SKM-1 (cell line): ENCODE results near the gene GATM.
"Not testable (repeated sequence)": the region's sequence is repeated elsewhere in the genome, so short reads cannot be mapped to it uniquely, and the experiment has no call there.

ENCODE experiments used
- DNase-seq: peaks from one replicate; lab custom pipeline; 2025; ENCODE audit not compliant: unreplicated experiment; lab: John Stamatoyannopoulos, UW

Gene GATM

GRCh38 chr15:45389351-45389750 is 11.0 kb upstream of the GATM start:
- DNase-seq = no peak

- no peak for DNase-seq
Measured at GRCh38 chr15:45387380-45388007, 9.2 kb upstream of the GATM start.

GRCh38 chr15:45386974-45387373 is 8.6 kb upstream of the GATM start:
- DNase-seq = no peak

GRCh38 chr15:45386420-45386819 is 8.1 kb upstream of the GATM start:
- DNase-seq = no peak

GRCh38 chr15:45385590-45385989 is 7.2 kb upstream of the GATM start:
- DNase-seq = no peak

GRCh38 chr15:45384700-45385099 is 6.4 kb upstream of the GATM start:
- no peak for DNase-seq

- no peak for DNase-seq
Measured at GRCh38 chr15:45378913-45379262, 544 bp upstream of the GATM start.

- no peak for DNase-seq
Measured at GRCh38 chr15:45377609-45378148, 665 bp downstream of the GATM start.

- DNase-seq = no peak
Measured at GRCh38 chr15:45376967-45377608, 1.3 kb downstream of the GATM start.

GRCh38 chr15:45376300-45376928 is 1.9 kb downstream of the GATM start:
- no peak for DNase-seq

- DNase-seq = no peak
Measured at GRCh38 chr15:45375836-45376235, 2.5 kb downstream of the GATM start.

- no peak for DNase-seq
Measured at GRCh38 chr15:45373976-45374375, 4.4 kb downstream of the GATM start.

GRCh38 chr15:45372041-45372995 is 6.0 kb downstream of the GATM start:
- DNase-seq = no peak

GRCh38 chr15:45371546-45371945 is 6.8 kb downstream of the GATM start:
- no peak for DNase-seq

- DNase-seq = not testable (repeated sequence)
Measured at GRCh38 chr15:45370042-45370441, 8.3 kb downstream of the GATM start.

- not testable (repeated sequence) for DNase-seq
Measured at GRCh38 chr15:45367222-45367621, 11.1 kb downstream of the GATM start.

GRCh38 chr15:45364271-45364670 is 14.1 kb downstream of the GATM start:
- DNase-seq = no peak

- no peak for DNase-seq
Measured at GRCh38 chr15:45363801-45364200, 14.5 kb downstream of the GATM start.

- no peak for DNase-seq
Measured at GRCh38 chr15:45363334-45363733, 15.0 kb downstream of the GATM start.

- no peak for DNase-seq
Measured at GRCh38 chr15:45362419-45362818, 15.9 kb downstream of the GATM start.

GRCh38 chr15:45361878-45362277 is 16.5 kb downstream of the GATM start:
- DNase-seq = no peak
